ENCODE data around the gene RABAC1. TPM values are rescaled to one million over a fixed set of nuclear protein-coding genes. Genes with fewer than 3 reads are reported as not detected.

RABAC1 gene
- total and polyA plus RNA-seq, 7 donors, result 48.9 to 131 (median 65.3) TPM

DNA sequence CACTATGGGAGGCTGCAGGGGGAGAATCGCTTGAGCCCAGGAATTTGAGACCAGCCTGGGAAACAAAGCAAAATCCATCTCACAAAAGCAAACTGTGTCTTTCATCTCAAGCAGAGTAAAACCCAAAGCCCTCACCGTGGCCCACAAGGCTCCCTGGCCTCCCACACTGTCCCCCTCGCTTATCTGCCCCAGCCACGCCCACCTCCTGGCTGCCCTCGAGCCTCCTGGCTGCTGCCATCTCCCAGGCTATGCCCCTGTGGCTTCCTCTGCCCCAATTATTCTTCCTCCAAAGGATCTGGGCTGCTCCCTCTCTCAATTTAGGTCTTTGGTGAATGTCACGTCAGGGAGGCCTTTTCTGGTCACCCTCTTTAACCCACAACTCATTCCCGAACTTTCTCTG lies 3.6 kb downstream of the RABAC1 start:
- Histone ChIP-seq H3K36me3 (ENCODE audit: insufficient read depth in 1 of 2, low read depth in 1 of 2) (peaks cover 0 to 21% of the 10 kb centered on the region in 2 donors), H3K27me3 (ENCODE audit: insufficient read depth in 3 of 3, low read length in 2 of 3) (no peaks in the 10 kb centered on the region), H3K4me1 (peaks cover 16% of the 10 kb centered on the region), H3K4me3 (no peak overlapping the region), H3K9me3 (no peaks in the 10 kb centered on the region), H3K27ac (no peak overlapping the region)
- 73 to 78% (median 76%) methylated on average over 7 of the region's 7 CpGs for WGBS, 3 donors
- TF ChIP-seq, protein P1, sequence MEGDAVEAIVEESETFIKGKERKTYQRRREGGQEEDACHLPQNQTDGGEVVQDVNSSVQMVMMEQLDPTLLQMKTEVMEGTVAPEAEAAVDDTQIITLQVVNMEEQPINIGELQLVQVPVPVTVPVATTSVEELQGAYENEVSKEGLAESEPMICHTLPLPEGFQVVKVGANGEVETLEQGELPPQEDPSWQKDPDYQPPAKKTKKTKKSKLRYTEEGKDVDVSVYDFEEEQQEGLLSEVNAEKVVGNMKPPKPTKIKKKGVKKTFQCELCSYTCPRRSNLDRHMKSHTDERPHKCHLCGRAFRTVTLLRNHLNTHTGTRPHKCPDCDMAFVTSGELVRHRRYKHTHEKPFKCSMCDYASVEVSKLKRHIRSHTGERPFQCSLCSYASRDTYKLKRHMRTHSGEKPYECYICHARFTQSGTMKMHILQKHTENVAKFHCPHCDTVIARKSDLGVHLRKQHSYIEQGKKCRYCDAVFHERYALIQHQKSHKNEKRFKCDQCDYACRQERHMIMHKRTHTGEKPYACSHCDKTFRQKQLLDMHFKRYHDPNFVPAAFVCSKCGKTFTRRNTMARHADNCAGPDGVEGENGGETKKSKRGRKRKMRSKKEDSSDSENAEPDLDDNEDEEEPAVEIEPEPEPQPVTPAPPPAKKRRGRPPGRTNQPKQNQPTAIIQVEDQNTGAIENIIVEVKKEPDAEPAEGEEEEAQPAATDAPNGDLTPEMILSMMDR (IDR thresholded peaks at IDR 0.05), result no peak
- intact Hi-C loops (cut with DNase I), result loop anchor here (5.0 kb wide), 2 partner anchors 73 to 93 kb away; partner anchors contain the start of genes RPS19 (in 2 of the 2) and ARHGEF1 (in 1 of the 2)
- DNase-seq (no peak), ATAC-seq (no peak)

DNA sequence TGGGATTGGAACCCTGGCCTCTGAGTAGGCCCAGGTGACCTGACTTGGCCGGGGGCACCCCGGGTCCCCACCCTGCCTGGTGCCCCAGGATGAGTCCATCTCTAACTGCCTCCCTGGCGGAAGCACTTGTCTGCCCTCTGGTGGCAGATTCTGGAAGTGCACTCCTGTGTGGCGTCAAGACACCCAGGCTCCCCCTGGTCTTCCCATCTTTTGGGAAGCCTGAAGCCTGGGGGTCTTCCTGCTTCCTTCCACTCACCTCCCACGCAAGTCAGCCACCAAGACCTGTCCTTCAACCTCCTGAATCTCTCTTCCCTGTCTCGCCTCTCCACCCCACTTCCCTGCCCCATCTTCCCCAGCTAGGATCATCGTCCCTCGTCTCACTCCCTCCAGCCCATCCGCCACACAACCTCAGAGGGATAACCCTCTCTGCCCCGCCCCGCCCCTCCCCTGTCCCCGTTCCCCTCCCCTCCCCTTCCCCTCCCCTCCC lies 7.4 kb downstream of the RABAC1 start:
- H3K9me3 ChIP-seq, result no peaks in the 10 kb centered on the region
- 2 to 6% (median 3%) methylated on average over 10 to 12 of the region's 12 CpGs for WGBS, 3 donors
- no peak overlapping the region for H3K4me3 ChIP-seq
- peaks cover 0 to 17% of the 10 kb centered on the region in 2 donors for H3K36me3 ChIP-seq (ENCODE audit: insufficient read depth in 1 of 2, low read depth in 1 of 2)
- no peaks in the 10 kb centered on the region for H3K4me1 ChIP-seq
- TF ChIP-seq, protein P1 (IDR thresholded peaks at IDR 0.05), result peak; percentile 99
- H3K27me3 ChIP-seq (ENCODE audit: insufficient read depth in 3 of 3, low read length in 2 of 3), result no peaks in the 10 kb centered on the region
- no peak overlapping the region for H3K27ac ChIP-seq
- peak; percentile 65 to 87 (median 78) for ATAC-seq
- DNase-seq, result peak; percentile 76 to 88
- intact Hi-C loops (cut with DNase I), result no loop called here

DNA sequence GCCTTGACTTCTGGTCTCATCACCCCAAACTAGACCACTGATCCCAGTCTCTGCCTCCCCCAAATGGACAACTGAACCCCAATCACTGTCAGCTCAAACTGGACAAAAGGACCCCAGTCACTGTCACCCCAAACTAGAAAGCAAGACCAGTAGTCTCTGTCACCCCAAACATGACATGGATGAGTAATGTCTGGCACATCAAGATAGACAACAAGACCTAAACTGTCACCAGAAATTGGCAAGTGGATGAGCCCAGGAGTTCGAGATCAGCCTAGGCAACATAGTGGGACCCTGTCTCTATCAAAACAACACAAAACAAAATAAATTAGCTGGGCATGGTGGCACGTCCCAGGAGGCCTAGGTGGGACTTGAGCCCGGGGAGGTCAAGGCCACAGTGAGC lies 12.0 kb downstream of the RABAC1 start:
- H3K27me3 ChIP-seq (ENCODE audit: insufficient read depth in 3 of 3, low read length in 2 of 3), result peaks cover 0 to 6% (median 2%) of the 10 kb centered on the region in 3 donors
- H3K27ac ChIP-seq, result no peak overlapping the region
- H3K4me3 ChIP-seq, result no peak overlapping the region
- TF ChIP-seq, protein P1 (IDR thresholded peaks at IDR 0.05), result no peak
- DNase-seq (no peak), ATAC-seq (no peak)
- H3K9me3 ChIP-seq, result no peaks in the 10 kb centered on the region
- intact Hi-C loops (cut with DNase I), result no loop called here
- WGBS, 3 donors, result 80 to 88% (median 83%) methylated on average over 3 of the region's 3 CpGs
- no peaks in the 10 kb centered on the region for H3K4me1 ChIP-seq
- H3K36me3 ChIP-seq (ENCODE audit: insufficient read depth in 1 of 2, low read depth in 1 of 2), result no peaks in the 10 kb centered on the region

DNA sequence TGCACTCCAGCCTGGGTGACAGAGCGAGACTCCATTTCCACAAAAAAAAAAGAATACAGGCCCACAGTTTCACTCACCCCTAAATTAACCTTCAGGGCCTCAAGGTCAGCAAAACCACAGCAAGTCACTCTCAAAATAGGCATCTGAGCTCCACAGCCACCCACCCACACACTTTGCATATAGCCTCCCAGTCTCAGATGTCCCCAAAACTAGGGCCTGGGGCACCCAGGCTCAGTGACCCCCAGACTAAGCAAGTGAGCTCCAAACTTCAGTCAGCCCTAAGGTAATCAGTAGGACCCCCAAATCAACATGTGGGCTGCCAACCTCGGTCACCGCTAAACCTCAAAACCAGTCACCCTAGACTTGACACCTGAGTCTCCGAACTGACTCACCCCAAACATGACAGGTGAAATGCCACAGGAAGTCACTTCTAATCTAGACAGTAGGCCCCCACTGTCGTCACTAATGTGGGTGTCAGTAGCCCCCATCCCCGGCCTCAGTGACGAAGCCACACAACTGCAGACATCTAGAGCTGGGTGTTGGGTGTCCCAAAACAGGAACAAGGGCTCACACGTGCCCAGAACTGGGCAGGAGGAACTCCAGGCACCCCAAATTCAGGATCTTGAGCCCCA lies 13.9 kb downstream of the RABAC1 start:
- TF ChIP-seq, protein P1 (IDR thresholded peaks at IDR 0.05), result no peak
- intact Hi-C loops (cut with DNase I), result no loop called here
- H3K27ac ChIP-seq, result no peak overlapping the region
- WGBS, 3 donors, result 85 to 91% (median 85%) methylated on average over 7 to 8 of the region's 8 CpGs
- peaks cover 3 to 23% (median 15%) of the 10 kb centered on the region in 3 donors for H3K27me3 ChIP-seq (ENCODE audit: insufficient read depth in 3 of 3, low read length in 2 of 3)
- H3K9me3 ChIP-seq, result no peaks in the 10 kb centered on the region
- H3K36me3 ChIP-seq (ENCODE audit: insufficient read depth in 1 of 2, low read depth in 1 of 2), result no peaks in the 10 kb centered on the region
- H3K4me1 ChIP-seq, result peaks cover 3% of the 10 kb centered on the region
- DNase-seq (no peak), ATAC-seq (no peak)
- H3K4me3 ChIP-seq, result no peak overlapping the region

Measured in psoas muscle (tissue), 8 donors.